LNCAP (cell line): Measurements from ENCODE around the gene CMTM1.

Experiments used
- CTCF ChIP-seq: fragments of 450-650 bp; IDR thresholded peaks from 2 replicates; pipeline ENCODE4 v1.5.1; 2017; ENCODE audit warnings: mild to moderate bottlenecking

Gene CMTM1

GRCh38 chr16:66566051-66566901 is at the start of gene CMTM1:
Gene CMTM1, plus strand, starts transcription at chr16:66566439. Its CDS starts 75 bp downstream, at chr16:66566514.
- TF ChIP-seq CTCF = no peak

GRCh38 chr16:66516509-66516807 is 49.8 kb upstream of the CMTM1 start:
- TF ChIP-seq CTCF = no peak

GRCh38 chr16:66516808-66517585 is 49.2 kb upstream of the CMTM1 start:
- no peak for TF ChIP-seq CTCF

- TF ChIP-seq CTCF = no peak
These were observed 48.5 kb upstream of the CMTM1 start for GRCh38 chr16:66517586-66518263.

GRCh38 chr16:66519482-66520373 is 46.5 kb upstream of the CMTM1 start:
- TF ChIP-seq CTCF = no peak

- no peak for TF ChIP-seq CTCF
These were observed 45.7 kb upstream of the CMTM1 start for GRCh38 chr16:66520406-66521170.
